H9 (cell line): Measurements from ENCODE around the gene SHB. TPM values are rescaled to one million over a fixed set of nuclear protein-coding genes. Genes with fewer than 3 reads are reported as not detected.

Source experiments
- DNase-seq: peaks from one replicate; pipeline ENCODE4 v3.0.0-alpha.2; 2017
- H2AFZ ChIP-seq: one replicate; pipeline ENCODE4 v1.6.1; 2013; ENCODE audit warnings: mild to moderate bottlenecking, low read length, control low read depth, moderate library complexity
- H2AK5ac ChIP-seq: 2 replicates; pipeline ENCODE4 v1.6.1; 2013; ENCODE audit warnings: low read length, control low read depth, mixed read lengths; ENCODE audit not compliant: insufficient read length
- H2BK120ac ChIP-seq: one replicate; pipeline ENCODE4 v1.6.1; 2013; ENCODE audit warnings: low read depth, mild to moderate bottlenecking, low read length, control low read depth, inconsistent platforms; ENCODE audit not compliant: poor library complexity, severe bottlenecking
- H2BK12ac ChIP-seq: 2 replicates; pipeline ENCODE4 v1.6.1; 2013; ENCODE audit warnings: low read length, control low read depth, mixed read lengths, low read depth; ENCODE audit not compliant: insufficient read length
- H2BK15ac ChIP-seq: 2 replicates; pipeline ENCODE4 v1.6.1; 2013; ENCODE audit warnings: low read depth, low read length, control low read depth
- H2BK20ac ChIP-seq: one replicate; pipeline ENCODE4 v1.6.1; 2013; ENCODE audit warnings: low read depth, mild to moderate bottlenecking, low read length, control low read depth, inconsistent platforms; ENCODE audit not compliant: poor library complexity, severe bottlenecking
- H2BK5ac ChIP-seq: 2 replicates; pipeline ENCODE4 v1.6.1; 2013; ENCODE audit warnings: low read length, control low read depth, mixed read lengths; ENCODE audit not compliant: insufficient read length
- H3K14ac ChIP-seq: 2 replicates; pipeline ENCODE4 v1.6.1; 2013; ENCODE audit warnings: low read length, control low read depth; ENCODE audit not compliant: insufficient read depth
- H3K18ac ChIP-seq: 2 replicates; pipeline ENCODE4 v1.6.1; 2013; ENCODE audit warnings: low read depth, mild to moderate bottlenecking, mixed read lengths, low read length, control low read depth; ENCODE audit not compliant: insufficient read length
- H3K23ac ChIP-seq: 2 replicates; pipeline ENCODE4 v1.6.1; 2013; ENCODE audit warnings: low read length, control low read depth, mixed read lengths, low read depth; ENCODE audit not compliant: insufficient read length
- H3K23me2 ChIP-seq: 2 replicates; pipeline ENCODE4 v1.6.1; 2013; ENCODE audit warnings: low read depth, mild to moderate bottlenecking, mixed read lengths, low read length, control low read depth; ENCODE audit not compliant: insufficient read length, poor library complexity, severe bottlenecking
- H3K27ac ChIP-seq: 2 replicates; pipeline ENCODE4 v1.5.1; 2013; ENCODE audit warnings: low read length, control low read depth, mixed read lengths, low read depth; ENCODE audit not compliant: insufficient read length
- H3K27me3 ChIP-seq: 2 replicates; pipeline ENCODE4 v1.6.1; 2013; ENCODE audit warnings: low read length, control low read depth, inconsistent platforms; ENCODE audit not compliant: insufficient read depth
- H3K4ac ChIP-seq: 2 replicates; pipeline ENCODE4 v1.6.1; 2013; ENCODE audit warnings: low read depth, mild to moderate bottlenecking, control low read depth, inconsistent platforms, low read length, moderate library complexity
- H3K4me1 ChIP-seq: 2 replicates; pipeline ENCODE4 v1.6.1; 2013; ENCODE audit warnings: low read length, control low read depth, inconsistent platforms; ENCODE audit not compliant: insufficient read depth
- H3K4me2 ChIP-seq: 2 replicates; pipeline ENCODE4 v1.6.1; 2013; ENCODE audit warnings: low read length, control low read depth, mixed read lengths; ENCODE audit not compliant: insufficient read length, insufficient read depth
- H3K56ac ChIP-seq: 2 replicates; pipeline ENCODE4 v1.6.1; 2013; ENCODE audit warnings: low read depth, mild to moderate bottlenecking, mixed read lengths, low read length, control low read depth; ENCODE audit not compliant: insufficient read length
- H3K79me1 ChIP-seq: 2 replicates; pipeline ENCODE4 v1.6.1; 2013; ENCODE audit warnings: low read depth, mild to moderate bottlenecking, moderate library complexity, low read length, control low read depth, inconsistent platforms; ENCODE audit not compliant: insufficient read depth, poor library complexity, severe bottlenecking
- H3K79me2 ChIP-seq: 2 replicates; pipeline ENCODE4 v1.6.1; 2013; ENCODE audit warnings: low read length, control low read depth, inconsistent platforms; ENCODE audit not compliant: insufficient read depth
- H3K9ac ChIP-seq: 2 replicates; pipeline ENCODE4 v1.6.1; 2013; ENCODE audit warnings: low read length, control low read depth, mixed read lengths; ENCODE audit not compliant: insufficient read length; ENCODE audit errors: extremely low read depth
- H3K9me3 ChIP-seq: one replicate; pipeline ENCODE4 v1.6.1; 2013; ENCODE audit warnings: low read depth, low read length, inconsistent platforms; ENCODE audit not compliant: control insufficient read depth
- H3T11ph ChIP-seq: one replicate; pipeline ENCODE4 v1.6.1; 2013; ENCODE audit warnings: mild to moderate bottlenecking, low read length, control low read depth, inconsistent platforms
- H4K20me1 ChIP-seq: one replicate; pipeline ENCODE4 v1.6.1; 2013; ENCODE audit not compliant: control insufficient read depth, insufficient read length, insufficient read depth
- H4K5ac ChIP-seq: 2 replicates; pipeline ENCODE4 v1.6.1; 2013; ENCODE audit warnings: low read depth, mild to moderate bottlenecking, mixed read lengths, low read length, control low read depth; ENCODE audit not compliant: insufficient read length
- H4K8ac ChIP-seq: replicated peaks from 2 replicates; pipeline ENCODE4 v1.6.1; 2013; ENCODE audit warnings: low read length, control low read depth, mixed read lengths, low read depth; ENCODE audit not compliant: insufficient read length
- H4K91ac ChIP-seq: 2 replicates; pipeline ENCODE4 v1.6.1; 2013; ENCODE audit warnings: low read depth, mild to moderate bottlenecking, moderate library complexity, mixed read lengths, low read length, control low read depth; ENCODE audit not compliant: insufficient read length
- H3K27ac Mint-ChIP-seq, 3 experiments: 2 replicates in 2 of 3; 3 replicates in 1 of 3; pipeline ENCODE4 v1.8.0; 2020 to 2021; ENCODE audit warnings: mixed read lengths in 3 of 3, mild to moderate bottlenecking in 1 of 3, moderate library complexity in 1 of 3
- H3K27me3 Mint-ChIP-seq: 2 replicates; pipeline ENCODE4 v1.8.0; 2021; ENCODE audit warnings: low read depth, mild to moderate bottlenecking, moderate library complexity, mixed read lengths
- H3K36me3 Mint-ChIP-seq, 3 experiments: 2 replicates in 2 of 3; 3 replicates in 1 of 3; pipeline ENCODE4 v1.8.0; 2020 to 2021; ENCODE audit warnings: low read depth in 3 of 3, mixed read lengths in 3 of 3; ENCODE audit not compliant: insufficient read depth in 1 of 3
- H3K4me1 Mint-ChIP-seq, 2 experiments: 2 replicates each; pipeline ENCODE4 v1.8.0; 2020; ENCODE audit warnings: mixed read lengths in 2 of 2
- H3K4me3 Mint-ChIP-seq, 2 experiments: 2 replicates in 1 of 2; 3 replicates in 1 of 2; pipeline ENCODE4 v1.8.0; 2020 to 2021; ENCODE audit warnings: mild to moderate bottlenecking in 2 of 2, mixed read lengths in 2 of 2, moderate library complexity in 1 of 2
- H3K9me3 Mint-ChIP-seq, 2 experiments: 2 replicates in 1 of 2; 3 replicates in 1 of 2; pipeline ENCODE4 v1.8.0; 2020; ENCODE audit warnings: mild to moderate bottlenecking in 2 of 2, mixed read lengths in 2 of 2, moderate library complexity in 1 of 2
- WGBS: extraction: QIAGEN DNeasy Blood & Tissue Kit; methylation state at CpG from one replicate; pipeline ENCODE4 v1.1.7; 2013; ENCODE audit warnings: missing lambda C conversion rate, low lambda C conversion rate, mixed read lengths; ENCODE audit not compliant: insufficient read length; ENCODE audit errors: extremely low coverage; 5-methylcytosine and 5-hydroxymethylcytosine counted together
- total RNA-seq: library from RNA; stranded (reverse); gene quantifications from 2 replicates; pipeline ENCODE4 v1.2.1, GENCODE V29; 2021
- TF ChIP-seq, protein P1 (sequence below): fragments of 200-600 bp; sonication (generic); conservative IDR thresholded peaks from 3 replicates; pipeline ENCODE4 v1.8.0; 2021; ENCODE audit warnings: antibody characterized with exemption, mild to moderate bottlenecking

The SHB gene
- total RNA-seq, 1 experiment from 2014 or later, result 14.6 TPM

DNA sequence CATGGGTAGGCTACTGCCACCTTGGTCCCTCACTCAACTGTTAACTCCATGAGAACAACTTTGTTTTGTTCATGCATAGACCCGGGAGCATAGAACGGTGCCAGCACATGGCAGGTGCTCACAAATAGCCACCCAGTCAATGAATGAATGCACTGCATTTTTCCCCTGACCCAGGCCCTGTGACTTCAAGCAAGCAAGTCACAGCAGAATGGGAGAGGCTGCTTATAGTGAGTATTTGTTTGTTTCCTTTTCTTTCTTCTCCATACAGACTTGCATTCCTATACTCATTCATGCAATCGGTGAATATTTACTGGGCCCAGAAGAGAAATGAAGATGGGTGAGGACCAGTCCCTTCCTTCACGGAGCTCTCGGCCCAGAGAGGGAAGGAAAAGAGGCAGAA lies 62.0 kb downstream of the SHB start:
- no peak overlapping the region for H2BK15ac ChIP-seq
- H3K9me3 Mint-ChIP-seq, result no peaks in the 10 kb centered on the region
- H2BK20ac ChIP-seq, result no peak overlapping the region
- no peak overlapping the region for H2BK12ac ChIP-seq
- no peak overlapping the region for H2AK5ac ChIP-seq
- H3K27ac ChIP-seq, result no peak overlapping the region
- no peaks in the 10 kb centered on the region for H3K23me2 ChIP-seq
- no peak overlapping the region for H3K4me3 Mint-ChIP-seq
- peaks cover 3% of the 10 kb centered on the region for H4K20me1 ChIP-seq
- H3K36me3 Mint-ChIP-seq, result no peaks in the 10 kb centered on the region
- no CpG with 5 or more reads among the region's 5 CpGs for WGBS
- TF ChIP-seq, protein P1, sequence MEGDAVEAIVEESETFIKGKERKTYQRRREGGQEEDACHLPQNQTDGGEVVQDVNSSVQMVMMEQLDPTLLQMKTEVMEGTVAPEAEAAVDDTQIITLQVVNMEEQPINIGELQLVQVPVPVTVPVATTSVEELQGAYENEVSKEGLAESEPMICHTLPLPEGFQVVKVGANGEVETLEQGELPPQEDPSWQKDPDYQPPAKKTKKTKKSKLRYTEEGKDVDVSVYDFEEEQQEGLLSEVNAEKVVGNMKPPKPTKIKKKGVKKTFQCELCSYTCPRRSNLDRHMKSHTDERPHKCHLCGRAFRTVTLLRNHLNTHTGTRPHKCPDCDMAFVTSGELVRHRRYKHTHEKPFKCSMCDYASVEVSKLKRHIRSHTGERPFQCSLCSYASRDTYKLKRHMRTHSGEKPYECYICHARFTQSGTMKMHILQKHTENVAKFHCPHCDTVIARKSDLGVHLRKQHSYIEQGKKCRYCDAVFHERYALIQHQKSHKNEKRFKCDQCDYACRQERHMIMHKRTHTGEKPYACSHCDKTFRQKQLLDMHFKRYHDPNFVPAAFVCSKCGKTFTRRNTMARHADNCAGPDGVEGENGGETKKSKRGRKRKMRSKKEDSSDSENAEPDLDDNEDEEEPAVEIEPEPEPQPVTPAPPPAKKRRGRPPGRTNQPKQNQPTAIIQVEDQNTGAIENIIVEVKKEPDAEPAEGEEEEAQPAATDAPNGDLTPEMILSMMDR, result no peak
- H3K79me2 ChIP-seq, result no peaks in the 10 kb centered on the region
- no peaks in the 10 kb centered on the region for H3K79me1 ChIP-seq
- no peak overlapping the region for H3K9ac ChIP-seq
- H2BK5ac ChIP-seq, result no peak overlapping the region
- H3K27ac Mint-ChIP-seq, result peak overlapping the region in 1 of 3 experiments; percentile 57; a peak in 1 of 7 replicates
- H3K23ac ChIP-seq, result no peak overlapping the region
- H3K4me1 Mint-ChIP-seq, result peaks cover 41 to 50% of the 10 kb centered on the region in 2 experiments
- no peak overlapping the region for H3K14ac ChIP-seq
- no peak overlapping the region for H3K4me2 ChIP-seq
- no peaks in the 10 kb centered on the region for H3K9me3 ChIP-seq
- H3K27me3 Mint-ChIP-seq, result no peaks in the 10 kb centered on the region
- no peak overlapping the region for H2BK120ac ChIP-seq
- no peak overlapping the region for H3K56ac ChIP-seq
- H3K4ac ChIP-seq, result no peak overlapping the region
- no peak overlapping the region for H2AFZ ChIP-seq
- H3K27me3 ChIP-seq, result no peaks in the 10 kb centered on the region
- H4K5ac ChIP-seq, result no peak overlapping the region
- no peak overlapping the region for H4K91ac ChIP-seq
- no peak for DNase-seq
- H3K4me1 ChIP-seq, result peaks cover 12% of the 10 kb centered on the region; the same call in 1 of the 2 replicates
- no peak overlapping the region for H4K8ac ChIP-seq
- no peak overlapping the region for H3T11ph ChIP-seq
- no peak overlapping the region for H3K18ac ChIP-seq
